Activated CD4-positive, alpha-beta memory T cell treated with anti-CD3 and anti-CD28 coated beads, Interleukin-2, amount 10 ng/mL, durations not matched to agents 7 days and 5 days (primary cell): ENCODE measurements around the gene KHDC1. TPM values are rescaled to one million over a fixed set of nuclear protein-coding genes. Genes with fewer than 3 reads are reported as not detected.
"Not testable (repeated sequence)": the region's sequence is repeated elsewhere in the genome, so short reads cannot be mapped to it uniquely, and the experiment has no call there.

Experiments used
- CTCF ChIA-PET: fragments of 350-600 bp; sonication (Branson Sonifier 250); formaldehyde crosslinking; loops from one replicate; lab custom pipeline; 2021; ENCODE audit warnings: antibody characterized with exemption, inconsistent platforms; lab: Charles Lee
- POLR2A ChIA-PET: fragments of 350-600 bp; sonication (Branson Sonifier 250); formaldehyde crosslinking; loops from one replicate; lab custom pipeline; 2021; ENCODE audit warnings: antibody characterized with exemption; lab: Charles Lee
- DNase-seq: peaks from one replicate; pipeline ENCODE4 v3.0.0-alpha.2; 2020
- H3K27ac Mint-ChIP-seq: one replicate; pipeline ENCODE4 v1.8.0; 2021; ENCODE audit warnings: mild to moderate bottlenecking, mixed read lengths
- H3K27me3 Mint-ChIP-seq: one replicate; pipeline ENCODE4 v1.8.0; 2021; ENCODE audit warnings: mixed read lengths
- H3K36me3 Mint-ChIP-seq: one replicate; pipeline ENCODE4 v1.8.0; 2021; ENCODE audit warnings: low read depth, mixed read lengths
- H3K4me1 Mint-ChIP-seq: one replicate; pipeline ENCODE4 v1.8.0; 2021; ENCODE audit warnings: mixed read lengths
- H3K4me3 Mint-ChIP-seq: one replicate; pipeline ENCODE4 v1.8.0; 2021; ENCODE audit warnings: mild to moderate bottlenecking, mixed read lengths
- H3K9me3 Mint-ChIP-seq: one replicate; pipeline ENCODE4 v1.8.0; 2021; ENCODE audit warnings: mixed read lengths
- total RNA-seq, 2 experiments: library from RNA; stranded (reverse); gene quantifications; one replicate each; pipeline ENCODE4 v1.2.3, GENCODE V29; 2021

Gene KHDC1
- total RNA-seq, 2 experiments from 2014 or later: 8.5 TPM

GRCh38 chr6:73200735-73201134, 62.3 kb downstream of the KHDC1 start:
- Mint-ChIP-seq H3K36me3 (no peaks in the 10 kb centered on the region), H3K4me3 (no peak overlapping the region), H3K27ac (no peak overlapping the region), H3K27me3 (no peaks in the 10 kb centered on the region), H3K9me3 (no peaks in the 10 kb centered on the region), H3K4me1 (no peaks in the 10 kb centered on the region)
- CTCF ChIA-PET: no interaction called here
- no peak for DNase-seq
- POLR2A ChIA-PET: no interaction called here

DNA sequence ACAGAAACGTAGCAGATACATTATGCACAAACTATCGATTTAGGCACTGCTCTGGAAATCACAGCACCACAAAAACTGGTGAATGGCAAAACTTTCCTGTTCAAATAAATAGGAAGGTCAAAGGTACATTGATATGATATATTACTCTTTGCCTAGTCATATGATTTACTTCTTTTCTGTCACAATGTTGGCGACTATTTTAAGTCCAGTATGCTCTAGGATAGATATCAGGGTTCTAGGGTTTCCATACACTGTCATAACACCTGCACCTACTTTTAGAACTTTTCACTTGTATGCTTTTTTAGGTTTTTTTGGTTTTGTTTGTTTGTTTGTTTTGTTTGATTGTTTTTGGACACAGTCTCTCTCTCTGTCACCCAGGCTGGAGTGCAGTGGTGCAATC, 62.7 kb downstream of the KHDC1 start:
- no peak for DNase-seq
- Mint-ChIP-seq H3K4me3 (no peak overlapping the region), H3K9me3 (no peaks in the 10 kb centered on the region), H3K27me3 (no peaks in the 10 kb centered on the region), H3K36me3 (no peaks in the 10 kb centered on the region), H3K4me1 (no peaks in the 10 kb centered on the region), H3K27ac (no peak overlapping the region)
- POLR2A ChIA-PET: no interaction called here
- CTCF ChIA-PET: no interaction called here

- DNase-seq: no peak
- ChIA-PET CTCF (no interaction called here), POLR2A (no interaction called here)
- no peak overlapping the region for H3K4me3 Mint-ChIP-seq
- H3K27me3 Mint-ChIP-seq: no peaks in the 10 kb centered on the region
- H3K36me3 Mint-ChIP-seq: no peaks in the 10 kb centered on the region
- H3K27ac Mint-ChIP-seq: no peak overlapping the region
- H3K9me3 Mint-ChIP-seq: no peaks in the 10 kb centered on the region
- no peaks in the 10 kb centered on the region for H3K4me1 Mint-ChIP-seq
These were observed 68.3 kb downstream of the KHDC1 start for GRCh38 chr6:73194744-73195143.

- POLR2A ChIA-PET, H3K4me1 Mint-ChIP-seq, CTCF ChIA-PET, H3K36me3 Mint-ChIP-seq, DNase-seq, H3K9me3 Mint-ChIP-seq, H3K27me3 Mint-ChIP-seq, H3K27ac Mint-ChIP-seq, H3K4me3 Mint-ChIP-seq: not testable (repeated sequence)
These were observed 69.7 kb downstream of the KHDC1 start for GRCh38 chr6:73193302-73193701.

Other genes with a start within 250 kb of the KHDC1 start
- under 1 TPM in 1 of 2 experiments, not detected in 1; 0.58 TPM for gene KHDC1L, start 37.7 kb downstream of the KHDC1 start, total RNA-seq
- not detected for gene DPPA5, start 91.1 kb upstream of the KHDC1 start, total RNA-seq
- not detected for gene KHDC3L, start 99.5 kb upstream of the KHDC1 start, total RNA-seq
- gene OOEP, start 106.7 kb upstream of the KHDC1 start, total RNA-seq: under 1 TPM; 0.33 to 0.68 TPM
- gene DDX43, start 131.6 kb upstream of the KHDC1 start, total RNA-seq: under 1 TPM; 0.80 to 0.88 TPM
- 10 to 100 TPM; 47.8 to 48.2 TPM for gene CGAS, start 189.1 kb upstream of the KHDC1 start, total RNA-seq
- gene MTO1, start 198.5 kb upstream of the KHDC1 start, total RNA-seq: 10 to 100 TPM; 62.1 to 66.4 TPM